Upper lobe of left lung (tissue), 6 donors: ENCODE measurements around the gene NDUFA11. TPM values are rescaled to one million over a fixed set of nuclear protein-coding genes. Genes with fewer than 3 reads are reported as not detected.
"Not testable (repeated sequence)": the region's sequence is repeated elsewhere in the genome, so short reads cannot be mapped to it uniquely, and the experiment has no call there.

Source experiments
- ATAC-seq, 2 donors: fragments of 200-7000 bp; cut with Tn5 transposase; one replicate each; pipeline ENCODE4 v1.9.1; 2022; ENCODE audit warnings: mild to moderate bottlenecking in 2 of 2, moderate library complexity in 2 of 2; ENCODE audit not compliant: low FRiP score in 2 of 2
- DNase-seq, 2 donors: peaks; one replicate each; pipeline ENCODE4 v3.0.0-alpha.2; 2019 to 2020
- H3K27ac ChIP-seq, 4 donors: fragments of 200-600 bp; sonication (generic); one replicate each; pipeline ENCODE4 v1.5.1; 2016 to 2019
- H3K27me3 ChIP-seq, 4 donors: fragments of 200-600 bp; sonication (generic); one replicate each; pipeline ENCODE4 v1.5.1; 2017 to 2019
- H3K36me3 ChIP-seq, 4 donors: fragments of 200-600 bp; sonication (generic); one replicate each; pipeline ENCODE4 v1.5.1; 2016 to 2019
- H3K4me1 ChIP-seq, 4 donors: fragments of 200-600 bp; sonication (generic); one replicate each; pipeline ENCODE4 v1.5.1; 2018 to 2019
- H3K4me3 ChIP-seq, 4 donors: fragments of 200-600 bp; sonication (generic); one replicate each; pipeline ENCODE4 v1.5.1; 2017 to 2019; ENCODE audit warnings: mild to moderate bottlenecking in 2 of 4, moderate library complexity in 1 of 4
- H3K9me3 ChIP-seq, 4 donors: fragments of 200-600 bp; sonication (generic); one replicate each; pipeline ENCODE4 v1.5.1; 2018 to 2019
- EP300 ChIP-seq, 4 donors: sonication (generic); formaldehyde crosslinking; IDR thresholded peaks; one replicate each; pipeline ENCODE4 v1.5.1; 2017; ENCODE audit warnings: antibody characterized with exemption in 4 of 4, control low read depth in 2 of 4
- POLR2A ChIP-seq, 4 donors: fragments of 450-650 bp; IDR thresholded peaks; one replicate each; pipeline ENCODE4 v1.5.1; 2016 to 2017; ENCODE audit warnings: antibody characterized with exemption in 4 of 4, mild to moderate bottlenecking in 2 of 4
- POLR2AphosphoS5 ChIP-seq, 2 donors: sonication (generic); formaldehyde crosslinking; IDR thresholded peaks; one replicate each; pipeline ENCODE4 v1.5.1; 2017; ENCODE audit warnings: antibody characterized with exemption in 2 of 2
- WGBS, 2 donors: methylation state at CpG; one replicate each; pipeline ENCODE4 v1.1.5; 2017 to 2018; 5-methylcytosine and 5-hydroxymethylcytosine counted together
- total RNA-seq, 6 donors: library from RNA; depleted of rRNA in 4 of 6; stranded (reverse); fragments of >200 nt in 4 of 6; gene quantifications; one replicate each; pipeline versions ENCODE4 v1.1.0 to v1.2.1, GENCODE V29; 2016 to 2021
- TF ChIP-seq, protein P1 (sequence below), 6 experiments: fragments of 450-650 bp in 4 of 6; fragments of 200-600 bp in 2 of 6; sonication (generic) in 2 of 6; IDR thresholded peaks; one replicate each; pipeline ENCODE4 v1.5.1; 2016 to 2019; ENCODE audit warnings: antibody characterized with exemption in 6 of 6
- donor health status: DM: no; HTN: no; CAD: no; lungs with moderate emphysema.
- donor health status: DM: no; HTN: yes; CAD: no; lungs with severe emphysema.

NDUFA11 gene
- total RNA-seq, 6 donors from 2014 or later: 87.3 to 238 (median 157) TPM

DNA sequence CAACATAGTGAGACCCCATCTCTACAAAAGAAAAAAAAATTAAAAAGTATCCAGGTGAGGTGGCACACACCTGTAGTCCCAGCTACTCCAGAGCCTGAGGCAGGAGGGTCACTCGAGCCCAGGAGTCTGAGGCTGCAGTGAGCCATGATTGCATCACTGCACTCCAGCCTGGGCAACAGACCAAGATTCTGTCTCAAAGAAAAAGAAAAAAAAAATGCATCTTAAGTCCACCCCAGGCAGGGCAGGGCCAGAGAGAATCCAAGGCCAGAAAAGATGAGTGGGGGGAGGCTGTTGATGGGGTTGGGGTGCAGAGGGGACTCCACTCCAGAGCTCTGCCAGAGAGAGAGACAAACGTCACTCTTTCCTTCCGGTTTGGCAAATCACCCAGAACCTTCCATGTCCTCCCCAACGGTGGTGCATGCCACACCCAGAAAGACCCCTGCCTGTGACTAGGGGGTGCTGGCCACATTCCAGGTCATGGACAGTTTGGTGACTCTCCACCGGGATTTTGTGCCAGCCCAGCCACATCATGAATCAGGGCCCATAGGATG, 52.8 kb downstream of the NDUFA11 start:
- WGBS, 2 donors: 6 to 10% methylated on average over 4 to 5 of the region's 5 CpGs

DNA sequence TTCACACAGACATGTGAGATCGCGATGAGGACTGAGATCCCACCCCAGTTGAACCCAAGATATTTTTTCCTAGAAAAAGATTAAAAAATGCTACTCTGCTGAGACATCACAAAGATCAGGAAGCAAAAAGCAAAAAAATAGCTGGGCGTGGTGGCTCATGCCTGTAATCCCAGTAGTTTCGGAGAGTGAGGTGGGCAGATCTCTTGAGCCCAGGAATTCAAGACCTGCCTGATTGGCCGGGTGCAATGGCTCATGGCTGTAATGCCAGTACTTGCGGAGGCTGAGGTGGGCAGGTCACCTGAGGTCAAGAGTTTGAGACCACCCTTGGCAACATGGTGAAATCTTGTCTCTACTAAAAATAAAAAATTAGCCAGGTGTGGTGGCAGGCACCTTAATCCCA, 53.4 kb downstream of the NDUFA11 start:
- TF ChIP-seq POLR2AphosphoS5 (IDR thresholded peaks at IDR 0.05) (no peak), POLR2A (IDR thresholded peaks at IDR 0.05) (no peak), EP300 (IDR thresholded peaks at IDR 0.05) (no peak)
- TF ChIP-seq, protein P1, sequence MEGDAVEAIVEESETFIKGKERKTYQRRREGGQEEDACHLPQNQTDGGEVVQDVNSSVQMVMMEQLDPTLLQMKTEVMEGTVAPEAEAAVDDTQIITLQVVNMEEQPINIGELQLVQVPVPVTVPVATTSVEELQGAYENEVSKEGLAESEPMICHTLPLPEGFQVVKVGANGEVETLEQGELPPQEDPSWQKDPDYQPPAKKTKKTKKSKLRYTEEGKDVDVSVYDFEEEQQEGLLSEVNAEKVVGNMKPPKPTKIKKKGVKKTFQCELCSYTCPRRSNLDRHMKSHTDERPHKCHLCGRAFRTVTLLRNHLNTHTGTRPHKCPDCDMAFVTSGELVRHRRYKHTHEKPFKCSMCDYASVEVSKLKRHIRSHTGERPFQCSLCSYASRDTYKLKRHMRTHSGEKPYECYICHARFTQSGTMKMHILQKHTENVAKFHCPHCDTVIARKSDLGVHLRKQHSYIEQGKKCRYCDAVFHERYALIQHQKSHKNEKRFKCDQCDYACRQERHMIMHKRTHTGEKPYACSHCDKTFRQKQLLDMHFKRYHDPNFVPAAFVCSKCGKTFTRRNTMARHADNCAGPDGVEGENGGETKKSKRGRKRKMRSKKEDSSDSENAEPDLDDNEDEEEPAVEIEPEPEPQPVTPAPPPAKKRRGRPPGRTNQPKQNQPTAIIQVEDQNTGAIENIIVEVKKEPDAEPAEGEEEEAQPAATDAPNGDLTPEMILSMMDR (IDR thresholded peaks at IDR 0.05): no peak
- no peak for DNase-seq
- no peaks in the 10 kb centered on the region for H3K27me3 ChIP-seq
- peaks cover 0 to 10% (median 4%) of the 10 kb centered on the region in 4 donors for H3K4me1 ChIP-seq
- H3K4me3 ChIP-seq: peak overlapping the region in 2 of 4 donors; percentile 13 to 31
- H3K9me3 ChIP-seq: no peaks in the 10 kb centered on the region
- no peak overlapping the region for H3K27ac ChIP-seq
- whole genome bisulfite sequencing, 2 donors: 82% methylated on average over 6 of the region's 6 CpGs
- ATAC-seq: no peak
- no peaks in the 10 kb centered on the region for H3K36me3 ChIP-seq

More for the DNA sequence above, 52.8 kb downstream of the NDUFA11 start:
- H3K4me1 ChIP-seq: peaks cover 0 to 10% (median 4%) of the 10 kb centered on the region in 4 donors
- H3K27ac ChIP-seq: peak overlapping the region; percentile 35 to 85 (median 63)
- peak; percentile 55 to 84 for ATAC-seq
- H3K27me3 ChIP-seq: no peaks in the 10 kb centered on the region
- H3K9me3 ChIP-seq: no peaks in the 10 kb centered on the region
- no peaks in the 10 kb centered on the region for H3K36me3 ChIP-seq
- TF ChIP-seq, protein P1 (IDR thresholded peaks at IDR 0.05): no peak
- TF ChIP-seq POLR2A (IDR thresholded peaks at IDR 0.05) (no peak), EP300 (IDR thresholded peaks at IDR 0.05) (no peak), POLR2AphosphoS5 (IDR thresholded peaks at IDR 0.05) (no peak)
- peak overlapping the region in 3 of 4 donors; percentile 25 to 34 (median 31) for H3K4me3 ChIP-seq
- peak in 1 of 2 donors; percentile 89 for DNase-seq

DNA sequence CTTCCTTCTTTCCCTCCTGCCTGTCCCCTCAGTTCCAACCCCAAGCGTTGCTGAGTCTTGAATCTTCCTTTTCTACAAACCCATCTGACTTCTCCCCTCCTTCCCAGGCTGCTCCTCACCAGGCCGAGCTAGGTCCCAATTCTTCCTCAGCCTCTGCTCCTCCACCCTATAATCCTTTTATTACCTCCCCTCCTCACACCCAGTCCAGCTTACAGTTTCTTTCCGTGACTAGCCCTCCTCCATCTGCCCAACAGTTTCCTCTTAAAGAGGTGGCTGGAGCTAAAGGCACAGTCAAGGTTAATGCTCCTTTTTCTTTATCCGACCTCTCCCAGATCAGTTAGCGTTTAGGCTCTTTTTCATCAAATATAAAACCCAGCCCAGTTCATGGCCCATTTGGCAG, 55.0 kb downstream of the NDUFA11 start:
- H3K36me3 ChIP-seq, H3K27ac ChIP-seq, H3K27me3 ChIP-seq, ATAC-seq, H3K4me3 ChIP-seq, H3K9me3 ChIP-seq, DNase-seq: not testable (repeated sequence)
- WGBS, 2 donors: 80 to 81% methylated on average over 5 of the region's 5 CpGs
- H3K4me1 ChIP-seq: peaks cover 0 to 10% (median 4%) of the 10 kb centered on the region in 4 donors

DNA sequence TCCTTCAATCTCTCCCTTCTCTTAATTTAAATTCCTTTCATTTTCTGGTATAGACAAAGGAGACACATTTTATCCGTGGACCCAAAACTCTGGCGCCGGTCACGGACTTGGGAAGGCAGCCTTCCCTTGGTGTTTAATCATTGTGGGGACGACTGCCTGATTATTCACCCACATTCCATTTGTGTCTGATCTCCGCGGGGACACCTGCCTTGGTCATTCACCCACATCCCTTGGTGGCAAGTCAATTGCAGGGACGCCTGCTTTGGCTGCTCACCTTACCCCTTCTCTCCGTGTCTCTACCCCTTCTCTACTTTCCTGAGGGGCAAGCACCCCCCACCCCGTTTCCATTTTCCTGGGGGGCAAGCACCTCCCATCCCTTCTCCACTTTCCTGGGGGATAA, 55.7 kb downstream of the NDUFA11 start:
- H3K27me3 ChIP-seq, H3K9me3 ChIP-seq, H3K4me3 ChIP-seq, H3K36me3 ChIP-seq, ATAC-seq, DNase-seq, H3K27ac ChIP-seq: not testable (repeated sequence)
- WGBS, 2 donors: 82 to 83% methylated on average over 10 of the region's 10 CpGs
- peaks cover 0 to 10% (median 4%) of the 10 kb centered on the region in 4 donors for H3K4me1 ChIP-seq

Other genes with a start within 250 kb of the NDUFA11 start
- gene MICOS13, start 223.3 kb downstream of the NDUFA11 start, total RNA-seq: 10 to 100 TPM; 19.1 to 63.2 (median 34.2) TPM
- gene HSD11B1L, start 222.8 kb downstream of the NDUFA11 start, total RNA-seq: 10 to 100 TPM in 4 of 6 donors, 1 to 10 TPM in 2; 4.5 to 26.5 (median 16.7) TPM
- gene RPL36, start 213.5 kb downstream of the NDUFA11 start, total RNA-seq: 100 to 1,000 TPM; 290 to 626 (median 442) TPM
- 100 to 1,000 TPM in 2 of 6 donors, 10 to 100 TPM in 4; 79.7 to 141 (median 89.4) TPM for gene LONP1, start 183.6 kb downstream of the NDUFA11 start, total RNA-seq
- gene CATSPERD, start 183.2 kb downstream of the NDUFA11 start, total RNA-seq: 1 to 10 TPM in 3 of 6 donors, not detected in 3; 1.1 to 5.9 (median 1.7) TPM
- 1 to 10 TPM; 1.8 to 4.4 (median 3.4) TPM for gene PRR22, start 119.0 kb downstream of the NDUFA11 start, total RNA-seq
- gene DUS3L, start 112.6 kb downstream of the NDUFA11 start, total RNA-seq: 10 to 100 TPM; 31.4 to 88.0 (median 43.1) TPM
- gene NRTN, start 98.7 kb downstream of the NDUFA11 start, total RNA-seq: 10 to 100 TPM in 1 of 6 donors, 1 to 10 TPM in 4, under 1 TPM in 1; 0.77 to 13.3 (median 4.5) TPM
- 1 to 10 TPM in 2 of 6 donors, under 1 TPM in 4; 0.30 to 3.6 (median 0.82) TPM for gene FUT6, start 64.1 kb downstream of the NDUFA11 start, total RNA-seq
- 10 to 100 TPM in 4 of 6 donors, 1 to 10 TPM in 2; 4.2 to 19.5 (median 12.7) TPM for gene FUT3, start 52.3 kb downstream of the NDUFA11 start, total RNA-seq
- gene FUT5, start 33.2 kb downstream of the NDUFA11 start, total RNA-seq: not detected
- 10 to 100 TPM in 3 of 6 donors, 1 to 10 TPM in 3; 4.1 to 38.8 (median 9.3) TPM for gene VMAC, start 1.1 kb upstream of the NDUFA11 start, total RNA-seq
- 100 to 1,000 TPM in 4 of 6 donors, 10 to 100 TPM in 2; 20.6 to 414 (median 115) TPM for gene CAPS, start 10.5 kb upstream of the NDUFA11 start, total RNA-seq
- gene RANBP3, start 74.3 kb upstream of the NDUFA11 start, total RNA-seq: 100 to 1,000 TPM in 1 of 6 donors, 10 to 100 TPM in 5; 64.4 to 116 (median 68.5) TPM
- 100 to 1,000 TPM in 1 of 6 donors, 10 to 100 TPM in 5; 14.3 to 111 (median 28.6) TPM for gene RFX2, start 206.7 kb upstream of the NDUFA11 start, total RNA-seq
- not detected for gene ACSBG2, start 231.9 kb upstream of the NDUFA11 start, total RNA-seq